ENCODE measurements around the gene ZSCAN16.

The ZSCAN16 gene

GRCh38 chr6:28158318-28158717 lies 33.9 kb downstream of the ZSCAN16 start:
- Histone ChIP-seq H3K4me2 (ENCODE audit: insufficient read depth, low read length) (no peak overlapping the region), H3K27ac (ENCODE audit: low read length) (no peak overlapping the region), H3K36me3 (ENCODE audit: insufficient read depth, low read length) (peaks cover 29% of the 10 kb centered on the region), H3K4me1 (ENCODE audit: insufficient read depth, low read length) (peaks cover 19% of the 10 kb centered on the region), H3K9me3 (ENCODE audit: insufficient read depth, low read length, severe bottlenecking) (no peaks in the 10 kb centered on the region), H3K4me3 (ENCODE audit: low read depth in 1 of 2, low read length in 2 of 2) (no peak overlapping the region), H4K20me1 (ENCODE audit: insufficient read depth, low read length) (no peaks in the 10 kb centered on the region), H2AFZ (ENCODE audit: low read depth, low read length) (no peak overlapping the region), H3K27me3 (ENCODE audit: insufficient read depth, low read length, poor library complexity) (no peaks in the 10 kb centered on the region), H3K79me2 (ENCODE audit: insufficient read depth, low read length) (no peaks in the 10 kb centered on the region), H3K9ac (ENCODE audit: low read depth, low read length) (no peak overlapping the region)
- ATAC-seq (ENCODE audit: insufficient read depth, low read depth), result no peak
- DNase-seq, result no peak
- TF ChIP-seq EZH2 (IDR thresholded peaks at IDR 0.05; ENCODE audit: borderline replicate concordance, low read depth, low read length, severe bottlenecking) (no peak), CTCF (IDR thresholded peaks at IDR 0.05; ENCODE audit: borderline replicate concordance, extremely low read depth, low read length, poor library complexity, severe bottlenecking) (no peak)

GRCh38 chr6:28159029-28159607 lies 34.7 kb downstream of the ZSCAN16 start:
- H3K4me1 ChIP-seq (ENCODE audit: insufficient read depth, low read length), result peaks cover 19% of the 10 kb centered on the region
- no peaks in the 10 kb centered on the region for H3K79me2 ChIP-seq (ENCODE audit: insufficient read depth, low read length)
- no peak overlapping the region for H3K4me2 ChIP-seq (ENCODE audit: insufficient read depth, low read length)
- no peak overlapping the region for H2AFZ ChIP-seq (ENCODE audit: low read depth, low read length)
- H3K27me3 ChIP-seq (ENCODE audit: insufficient read depth, low read length, poor library complexity), result no peaks in the 10 kb centered on the region
- H3K9ac ChIP-seq (ENCODE audit: low read depth, low read length), result no peak overlapping the region
- H3K9me3 ChIP-seq (ENCODE audit: insufficient read depth, low read length, severe bottlenecking), result no peaks in the 10 kb centered on the region
- no peaks in the 10 kb centered on the region for H4K20me1 ChIP-seq (ENCODE audit: insufficient read depth, low read length)
- no peak overlapping the region for H3K27ac ChIP-seq (ENCODE audit: low read length)
- ATAC-seq (ENCODE audit: insufficient read depth, low read depth), result no peak
- H3K4me3 ChIP-seq (ENCODE audit: low read depth in 1 of 2, low read length in 2 of 2), result no peak overlapping the region
- DNase-seq, result no peak
- peaks cover 21% of the 10 kb centered on the region for H3K36me3 ChIP-seq (ENCODE audit: insufficient read depth, low read length)
- TF ChIP-seq EZH2 (IDR thresholded peaks at IDR 0.05; ENCODE audit: borderline replicate concordance, low read depth, low read length, severe bottlenecking) (no peak), CTCF (IDR thresholded peaks at IDR 0.05; ENCODE audit: borderline replicate concordance, extremely low read depth, low read length, poor library complexity, severe bottlenecking) (no peak)

GRCh38 chr6:28160233-28160632 lies 35.8 kb downstream of the ZSCAN16 start:
- Histone ChIP-seq H3K79me2 (ENCODE audit: insufficient read depth, low read length) (no peaks in the 10 kb centered on the region), H3K4me2 (ENCODE audit: insufficient read depth, low read length) (no peak overlapping the region), H3K36me3 (ENCODE audit: insufficient read depth, low read length) (peaks cover 10% of the 10 kb centered on the region), H2AFZ (ENCODE audit: low read depth, low read length) (no peak overlapping the region), H3K9me3 (ENCODE audit: insufficient read depth, low read length, severe bottlenecking) (no peaks in the 10 kb centered on the region), H3K27ac (ENCODE audit: low read length) (no peak overlapping the region), H4K20me1 (ENCODE audit: insufficient read depth, low read length) (no peaks in the 10 kb centered on the region), H3K9ac (ENCODE audit: low read depth, low read length) (no peak overlapping the region), H3K4me3 (ENCODE audit: low read depth in 1 of 2, low read length in 2 of 2) (no peak overlapping the region), H3K4me1 (ENCODE audit: insufficient read depth, low read length) (peaks cover 19% of the 10 kb centered on the region), H3K27me3 (ENCODE audit: insufficient read depth, low read length, poor library complexity) (no peaks in the 10 kb centered on the region)
- DNase-seq, result no peak
- no peak for TF ChIP-seq CTCF (IDR thresholded peaks at IDR 0.05; ENCODE audit: borderline replicate concordance, extremely low read depth, low read length, poor library complexity, severe bottlenecking)
- no peak for TF ChIP-seq EZH2 (IDR thresholded peaks at IDR 0.05; ENCODE audit: borderline replicate concordance, low read depth, low read length, severe bottlenecking)
- ATAC-seq (ENCODE audit: insufficient read depth, low read depth), result no peak

Measured in DND-41 (cell line).